ENCODE measurements around the gene ARFIP1. TPM values are rescaled to one million over a fixed set of nuclear protein-coding genes. Genes with fewer than 3 reads are reported as not detected.

Gene ARFIP1
- total and polyA plus RNA-seq, 2 of the 8 experiments (the other 6 are each of a cell fraction or from before 2014, with no cell fraction given) = 13.5 to 38.0 TPM

- TF ChIP-seq CEBPB (IDR thresholded peaks at IDR 0.05; ENCODE audit: low read depth, low read length) = peak; percentile 72
- no peak for TF ChIP-seq POLR2AphosphoS5 (IDR thresholded peaks at IDR 0.05; ENCODE audit: low read depth, low read length)
- TF ChIP-seq CBX8 (IDR thresholded peaks at IDR 0.05; ENCODE audit: borderline replicate concordance, low read depth, low read length) = no peak
Measured at GRCh38 chr4:152808670-152809069, 28.9 kb downstream of the ARFIP1 start (continued).
